ENCODE measurements around the gene DNAAF5. TPM values are rescaled to one million over a fixed set of nuclear protein-coding genes. Genes with fewer than 3 reads are reported as not detected.

DNAAF5 gene
- total and polyA plus RNA-seq, 9 of the 15 experiments (the other 6 are each of a cell fraction or from before 2014, with no cell fraction given), result 3.1 to 69.7 (median 19.1) TPM

GRCh38 chr7:755413-755805, 28.9 kb downstream of the DNAAF5 start:
- ATAC-seq, result no peak
- FAIRE-seq, result no peak

More at GRCh38 chr7:755413-755805, 28.9 kb downstream of the DNAAF5 start:
- no peak for DNase-seq (ENCODE audit: extremely low read depth in 1 of 4, low spot score in 3 of 4)
- in situ Hi-C loops (cut with MboI), result no loop called here
- no TSS peak for BruUV-seq (replicated peaks)
- ChIA-PET POLR2A (no interaction called here), CTCF (ENCODE audit: low intra/inter-chr PET ratio) (no interaction called here)
- Histone ChIP-seq H3K27ac (ENCODE audit: extremely low read depth, low read depth, low read length) (no peak overlapping the region), H4K20me1 (replicated peaks; ENCODE audit: control insufficient read depth, insufficient read depth, low read length) (no peaks in the 10 kb centered on the region), H3K27me3 (ENCODE audit: control insufficient read depth in 2 of 2, insufficient read depth in 2 of 2, low read length in 2 of 2) (no peaks in the 10 kb centered on the region), H3K79me2 (ENCODE audit: control insufficient read depth, insufficient read depth, low read length) (peaks cover 3% of the 10 kb centered on the region; the same call in 1 of the 3 replicates), H3K4me1 (replicated peaks in 1 of 2; ENCODE audit: control insufficient read depth in 2 of 2, insufficient read depth in 2 of 2, low read length in 2 of 2) (peaks cover 0 to 16% of the 10 kb centered on the region in 2 experiments; a peak in 3 of 5 replicates), H3K36me3 (ENCODE audit: control insufficient read depth, insufficient read depth, low read length) (peaks cover 85% of the 10 kb centered on the region; the same call in 2 of the 3 replicates), H2AFZ (ENCODE audit: low read depth, low read length) (no peak overlapping the region), H3K9me3 (replicated peaks; ENCODE audit: control insufficient read depth, insufficient read depth, low read depth, low read length) (no peaks in the 10 kb centered on the region), H3K4me2 (ENCODE audit: insufficient read depth, low read length) (no peak overlapping the region), H3K9me1 (ENCODE audit: control insufficient read depth, insufficient read depth, low read length) (no peaks in the 10 kb centered on the region), H3K4me3 (no peak overlapping the region), H3K9ac (ENCODE audit: insufficient read depth in 1 of 2, low read depth in 2 of 2, low read length in 2 of 2) (no peak overlapping the region)
- intact Hi-C loops (cut with micrococcal nuclease), result no loop called here
- TF ChIP-seq ZNF224 (CRISPR knock-in tag; IDR thresholded peaks at IDR 0.05) (no peak), PHB2 (IDR thresholded peaks at IDR 0.05; ENCODE audit: low read depth) (no peak), FIP1L1 (IDR thresholded peaks at IDR 0.05; ENCODE audit: low read depth, low read length, poor library complexity, severe bottlenecking) (no peak), TRIM28 (IDR thresholded peaks at IDR 0.05) (no peak), BCOR (IDR thresholded peaks at IDR 0.05) (no peak), PYGO2 (tag; IDR thresholded peaks at IDR 0.05) (no peak), FOXJ2 (tag; IDR thresholded peaks at IDR 0.05) (no peak), CHD1 (IDR thresholded peaks at IDR 0.05; ENCODE audit: low read length) (no peak), ZNF134 (CRISPR knock-in tag; conservative IDR thresholded peaks at IDR 0.05) (no peak), MEIS2 (IDR thresholded peaks at IDR 0.05; ENCODE audit: partially characterized antibody) (no peak), DDX20 (tag; IDR thresholded peaks at IDR 0.05; ENCODE audit: low read depth) (no peak), PCBP2 (IDR thresholded peaks at IDR 0.05; ENCODE audit: low read depth, low read length, poor library complexity, severe bottlenecking) (no peak), MYC (IDR thresholded peaks at IDR 0.05; ENCODE audit: low read depth, low read length) (no peak), MYC (CRISPR knock-in tag; IDR thresholded peaks at IDR 0.05; ENCODE audit: borderline replicate concordance, low read depth) (no peak), ZBTB33 (CRISPR knock-in tag; IDR thresholded peaks at IDR 0.05) (no peak), ESRRA (IDR thresholded peaks at IDR 0.05; ENCODE audit: borderline replicate concordance, low read depth) (no peak), KDM1A (IDR thresholded peaks at IDR 0.05) (no peak), CBX1 (IDR thresholded peaks at IDR 0.05; ENCODE audit: low read depth) (no peak), SUPT5H (IDR thresholded peaks at IDR 0.05) (no peak)
- 85% methylated on average over 9 of the region's 9 CpGs for WGBS (ENCODE audit: insufficient coverage, low coverage, missing lambda C conversion rate)

All from K562 (cell line).